Astrocyte (in vitro differentiated cells and primary cell): Measurements from ENCODE around the gene TMEM30A. TPM values are rescaled to one million over a fixed set of nuclear protein-coding genes. Genes with fewer than 3 reads are reported as not detected.
A peak's percentile ranks its signal among the peaks of the same experiment; 100 is the strongest.

ENCODE experiments used
- DNase-seq: peaks from one replicate; pipeline ENCODE4 v3.0.0-alpha.2; 2010; ENCODE audit warnings: low read depth
- FAIRE-seq: peaks from 2 replicates; lab custom pipeline; 2011; peaks lifted over from hg19 to GRCh38; lab: Jason Lieb, UNC
- H2AFZ ChIP-seq: 2 replicates; pipeline ENCODE4 v1.6.0; 2012; ENCODE audit warnings: low read depth, low read length, inconsistent platforms
- H3K27ac ChIP-seq: 2 replicates; pipeline ENCODE4 v1.5.1; 2011; ENCODE audit warnings: low read depth, low read length, inconsistent platforms
- H3K27me3 ChIP-seq: 2 replicates; pipeline ENCODE4 v1.6.0; 2011; ENCODE audit warnings: low read length, inconsistent platforms; ENCODE audit not compliant: insufficient read depth
- H3K36me3 ChIP-seq: 2 replicates; pipeline ENCODE4 v1.5.1; 2011; ENCODE audit warnings: low read length, inconsistent platforms; ENCODE audit not compliant: insufficient read depth
- H3K4me1 ChIP-seq: 2 replicates; pipeline ENCODE4 v1.5.1; 2011; ENCODE audit warnings: low read length, inconsistent platforms; ENCODE audit not compliant: insufficient read depth
- H3K4me2 ChIP-seq: 2 replicates; pipeline ENCODE4 v1.6.0; 2012; ENCODE audit warnings: low read length, inconsistent platforms
- H3K4me3 ChIP-seq: 2 replicates; pipeline ENCODE4 v1.5.1; 2011; ENCODE audit warnings: low read depth, mild to moderate bottlenecking, low read length, inconsistent platforms; ENCODE audit not compliant: insufficient read depth
- H3K79me2 ChIP-seq: 2 replicates; pipeline ENCODE4 v1.6.0; 2012; ENCODE audit warnings: mild to moderate bottlenecking, low read length, inconsistent platforms; ENCODE audit not compliant: insufficient read depth
- H3K9ac ChIP-seq: 2 replicates; pipeline ENCODE4 v1.6.0; 2012; ENCODE audit warnings: mild to moderate bottlenecking, low read length, inconsistent platforms
- H3K9me3 ChIP-seq: 2 replicates; pipeline ENCODE4 v1.5.1; 2012; ENCODE audit warnings: low read depth, mild to moderate bottlenecking, low read length, inconsistent platforms; ENCODE audit not compliant: insufficient read depth
- H4K20me1 ChIP-seq: 2 replicates; pipeline ENCODE4 v1.6.0; 2012; ENCODE audit warnings: low read length, inconsistent platforms; ENCODE audit not compliant: insufficient read depth
- H3K27ac Mint-ChIP-seq: one replicate; pipeline ENCODE4 v1.8.0; 2021; ENCODE audit warnings: mild to moderate bottlenecking, mixed read lengths; ENCODE audit not compliant: unreplicated experiment
- H3K27me3 Mint-ChIP-seq: one replicate; pipeline ENCODE4 v1.8.0; 2021; ENCODE audit warnings: low read depth, mixed read lengths; ENCODE audit not compliant: unreplicated experiment
- H3K36me3 Mint-ChIP-seq: one replicate; pipeline ENCODE4 v1.8.0; 2021; ENCODE audit warnings: low read depth, mixed read lengths; ENCODE audit not compliant: unreplicated experiment
- H3K4me1 Mint-ChIP-seq: one replicate; pipeline ENCODE4 v1.8.0; 2021; ENCODE audit warnings: low read depth, mixed read lengths; ENCODE audit not compliant: unreplicated experiment
- H3K4me3 Mint-ChIP-seq: one replicate; pipeline ENCODE4 v1.8.0; 2021; ENCODE audit warnings: mild to moderate bottlenecking, moderate library complexity, mixed read lengths; ENCODE audit not compliant: unreplicated experiment
- H3K9me3 Mint-ChIP-seq: one replicate; pipeline ENCODE4 v1.8.0; 2021; ENCODE audit warnings: mild to moderate bottlenecking, mixed read lengths; ENCODE audit not compliant: unreplicated experiment
- CTCF ChIP-seq: IDR thresholded peaks from 2 replicates; pipeline ENCODE4 v1.5.1; 2011; ENCODE audit warnings: low read depth, mild to moderate bottlenecking, inconsistent platforms, low read length, moderate library complexity; ENCODE audit not compliant: insufficient read depth
- EZH2 ChIP-seq: IDR thresholded peaks from 2 replicates; pipeline ENCODE4 v1.6.1; 2012; ENCODE audit warnings: mild to moderate bottlenecking, low read length, inconsistent platforms; ENCODE audit not compliant: insufficient read depth
- total RNA-seq: library from RNA; stranded (reverse); gene quantifications from 2 replicates; pipeline ENCODE4 v1.2.1, GENCODE V29; 2021

Gene TMEM30A
- total RNA-seq, 1 donor from 2014 or later: 166 TPM

- Histone ChIP-seq H3K4me3 (no peak overlapping the region), H2AFZ (no peak overlapping the region), H3K79me2 (peaks cover 87% of the 10 kb centered on the region), H3K4me1 (peaks cover 17% of the 10 kb centered on the region), H3K27me3 (no peaks in the 10 kb centered on the region), H3K9me3 (no peaks in the 10 kb centered on the region), H4K20me1 (peaks cover 19% of the 10 kb centered on the region), H3K4me2 (no peak overlapping the region), H3K27ac (peak overlapping the region; percentile 46), H3K36me3 (peaks cover 4% of the 10 kb centered on the region), H3K9ac (peak overlapping the region; percentile 1)
- H3K27me3 Mint-ChIP-seq: no peaks in the 10 kb centered on the region
- no peak for FAIRE-seq
- H3K9me3 Mint-ChIP-seq: peaks cover 4% of the 10 kb centered on the region
- peak; percentile 75 for DNase-seq
- peaks cover 35% of the 10 kb centered on the region for H3K4me1 Mint-ChIP-seq
- no peak for TF ChIP-seq EZH2
- no peak for TF ChIP-seq CTCF
- no peak overlapping the region for H3K4me3 Mint-ChIP-seq
- peak overlapping the region; percentile 68 for H3K27ac Mint-ChIP-seq
- peaks cover 38% of the 10 kb centered on the region for H3K36me3 Mint-ChIP-seq
Measured at GRCh38 chr6:75272145-75272840, 12.3 kb downstream of the TMEM30A start.

DNA sequence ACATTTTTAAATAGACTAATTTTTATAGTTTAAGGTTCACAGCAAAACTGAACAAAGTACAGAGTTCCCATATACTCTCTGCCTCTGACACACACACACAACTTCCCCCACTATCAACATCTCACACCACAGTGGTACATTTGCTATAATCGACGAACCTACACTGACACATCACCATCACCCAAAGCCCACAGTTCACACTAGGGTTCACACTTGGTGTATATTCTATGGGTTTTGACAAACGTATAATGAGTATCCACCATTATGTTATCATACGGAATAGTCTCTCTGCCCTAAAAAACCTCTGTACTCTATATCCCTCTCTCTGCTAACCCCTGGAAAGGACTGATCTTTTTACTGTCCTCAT is 15.6 kb downstream of the TMEM30A start:
- Histone ChIP-seq H3K79me2 (peaks cover 91% of the 10 kb centered on the region), H3K9ac (no peak overlapping the region), H3K27me3 (no peaks in the 10 kb centered on the region), H3K4me2 (no peak overlapping the region), H3K4me3 (no peak overlapping the region), H3K27ac (no peak overlapping the region), H3K36me3 (peaks cover 6% of the 10 kb centered on the region), H3K9me3 (no peaks in the 10 kb centered on the region), H4K20me1 (peaks cover 24% of the 10 kb centered on the region), H2AFZ (no peak overlapping the region), H3K4me1 (peaks cover 3% of the 10 kb centered on the region)
- no peak for FAIRE-seq
- peaks cover 34% of the 10 kb centered on the region for H3K36me3 Mint-ChIP-seq
- peaks cover 18% of the 10 kb centered on the region for H3K4me1 Mint-ChIP-seq
- TF ChIP-seq EZH2: no peak
- TF ChIP-seq CTCF: no peak
- H3K4me3 Mint-ChIP-seq: no peak overlapping the region
- H3K27ac Mint-ChIP-seq: no peak overlapping the region
- peaks cover 4% of the 10 kb centered on the region for H3K9me3 Mint-ChIP-seq
- H3K27me3 Mint-ChIP-seq: no peaks in the 10 kb centered on the region
- DNase-seq: no peak
